D721Med (cell line): ENCODE results near the gene CARD14.

Source experiments
- DNase-seq: peaks from one replicate; pipeline ENCODE4 v3.0.0; 2011; ENCODE audit warnings: low spot score; ENCODE audit not compliant: insufficient read length
- FAIRE-seq: peaks from 2 replicates; lab custom pipeline; 2011; peaks lifted over from hg19 to GRCh38; lab: Jason Lieb, UNC
- TF ChIP-seq, protein P1 (sequence below): IDR thresholded peaks from 2 replicates; pipeline ENCODE4 v1.5.1; 2012; ENCODE audit warnings: mild to moderate bottlenecking, control low read depth; ENCODE audit not compliant: insufficient read depth; ENCODE audit errors: missing control alignments

Gene CARD14

DNA sequence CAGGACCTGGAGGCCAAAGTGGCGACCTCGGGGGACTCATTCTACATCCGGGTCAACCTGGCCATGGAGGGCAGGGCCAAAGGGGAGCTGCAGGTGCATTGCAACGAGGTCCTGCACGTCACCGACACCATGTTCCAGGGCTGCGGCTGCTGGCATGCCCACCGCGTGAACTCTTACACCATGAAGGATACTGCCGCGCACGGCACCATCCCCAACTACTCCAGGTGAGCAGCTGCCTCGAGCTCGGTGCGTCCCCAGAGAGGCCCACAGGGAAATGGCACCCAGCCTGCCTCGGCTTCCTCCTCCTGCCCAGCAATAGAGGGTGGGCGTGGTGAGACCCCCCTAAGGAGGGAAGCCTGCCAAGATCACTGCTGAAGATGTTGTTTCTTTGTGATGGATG lies 32.4 kb downstream of the CARD14 start:
- TF ChIP-seq, protein P1, sequence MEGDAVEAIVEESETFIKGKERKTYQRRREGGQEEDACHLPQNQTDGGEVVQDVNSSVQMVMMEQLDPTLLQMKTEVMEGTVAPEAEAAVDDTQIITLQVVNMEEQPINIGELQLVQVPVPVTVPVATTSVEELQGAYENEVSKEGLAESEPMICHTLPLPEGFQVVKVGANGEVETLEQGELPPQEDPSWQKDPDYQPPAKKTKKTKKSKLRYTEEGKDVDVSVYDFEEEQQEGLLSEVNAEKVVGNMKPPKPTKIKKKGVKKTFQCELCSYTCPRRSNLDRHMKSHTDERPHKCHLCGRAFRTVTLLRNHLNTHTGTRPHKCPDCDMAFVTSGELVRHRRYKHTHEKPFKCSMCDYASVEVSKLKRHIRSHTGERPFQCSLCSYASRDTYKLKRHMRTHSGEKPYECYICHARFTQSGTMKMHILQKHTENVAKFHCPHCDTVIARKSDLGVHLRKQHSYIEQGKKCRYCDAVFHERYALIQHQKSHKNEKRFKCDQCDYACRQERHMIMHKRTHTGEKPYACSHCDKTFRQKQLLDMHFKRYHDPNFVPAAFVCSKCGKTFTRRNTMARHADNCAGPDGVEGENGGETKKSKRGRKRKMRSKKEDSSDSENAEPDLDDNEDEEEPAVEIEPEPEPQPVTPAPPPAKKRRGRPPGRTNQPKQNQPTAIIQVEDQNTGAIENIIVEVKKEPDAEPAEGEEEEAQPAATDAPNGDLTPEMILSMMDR: no peak
- FAIRE-seq (no peak), DNase-seq (no peak)

DNA sequence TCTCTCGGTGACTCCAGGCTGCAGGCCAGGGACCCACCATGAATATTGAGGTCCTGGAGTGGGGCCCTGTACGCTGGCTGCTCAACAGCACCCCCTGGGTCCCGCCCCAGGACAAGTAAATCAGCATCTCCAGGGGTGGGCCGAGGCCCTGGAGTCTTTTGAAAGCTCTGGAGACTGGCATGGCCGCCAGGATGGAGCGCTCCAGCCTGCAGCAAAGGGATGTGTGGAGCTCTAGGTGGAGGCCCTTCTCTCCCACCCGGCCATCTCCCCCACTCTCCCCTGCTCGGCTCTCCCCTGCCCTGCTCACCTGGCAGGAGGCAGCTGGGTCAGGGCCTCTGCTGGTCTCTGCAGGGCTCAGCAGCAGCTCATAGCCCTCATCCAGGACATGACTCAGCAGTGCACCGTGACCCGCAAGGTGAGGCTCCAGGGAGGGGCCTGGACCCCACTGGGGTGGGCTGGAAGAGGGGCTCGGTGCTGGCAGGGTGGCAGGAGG lies 33.7 kb downstream of the CARD14 start:
- FAIRE-seq: no peak
- TF ChIP-seq, protein P1: no peak
- no peak for DNase-seq

DNA sequence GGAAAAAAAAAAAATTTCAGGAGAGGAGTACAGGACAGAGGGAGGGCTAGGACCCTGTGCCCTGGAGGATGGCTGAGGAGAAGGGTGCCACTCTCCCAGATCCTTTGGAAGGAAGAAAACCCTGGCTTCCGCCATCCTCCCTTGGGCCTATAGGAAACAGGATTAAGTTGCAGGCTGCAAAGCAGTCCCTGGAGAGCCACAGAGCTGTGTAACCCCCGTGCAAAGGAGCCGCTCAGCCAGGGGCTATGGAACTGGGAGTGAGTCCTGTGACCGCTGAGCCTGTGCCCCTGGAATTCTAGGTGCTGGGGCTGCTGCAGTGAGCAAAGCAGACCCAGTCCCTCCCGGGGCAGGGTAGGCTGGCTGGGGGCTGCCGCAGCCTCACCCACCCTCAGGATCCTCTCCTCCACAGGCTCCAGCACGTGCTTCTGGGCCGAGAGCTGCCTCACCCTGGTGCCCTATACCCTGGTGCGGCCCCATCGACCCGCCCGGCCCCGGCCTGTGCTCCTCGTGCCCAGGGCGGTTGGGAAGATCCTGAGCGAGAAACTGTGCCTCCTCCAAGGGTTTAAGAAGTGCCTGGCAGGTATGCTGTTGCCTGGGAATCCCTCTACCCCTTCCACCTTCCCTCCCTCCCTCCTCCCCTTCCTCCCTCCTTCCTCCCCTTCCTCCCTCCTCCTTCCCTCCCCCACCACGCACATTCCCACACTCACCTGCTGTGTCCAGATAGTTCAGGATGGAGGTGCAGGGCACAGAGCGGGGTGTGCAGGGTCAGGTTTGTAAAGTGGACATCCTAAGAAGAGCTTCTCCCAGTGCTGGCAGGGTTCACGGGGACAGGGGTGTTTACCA lies 35.0 kb downstream of the CARD14 start:
- peak; percentile 63 for DNase-seq
- TF ChIP-seq, protein P1: no peak
- no peak for FAIRE-seq

DNA sequence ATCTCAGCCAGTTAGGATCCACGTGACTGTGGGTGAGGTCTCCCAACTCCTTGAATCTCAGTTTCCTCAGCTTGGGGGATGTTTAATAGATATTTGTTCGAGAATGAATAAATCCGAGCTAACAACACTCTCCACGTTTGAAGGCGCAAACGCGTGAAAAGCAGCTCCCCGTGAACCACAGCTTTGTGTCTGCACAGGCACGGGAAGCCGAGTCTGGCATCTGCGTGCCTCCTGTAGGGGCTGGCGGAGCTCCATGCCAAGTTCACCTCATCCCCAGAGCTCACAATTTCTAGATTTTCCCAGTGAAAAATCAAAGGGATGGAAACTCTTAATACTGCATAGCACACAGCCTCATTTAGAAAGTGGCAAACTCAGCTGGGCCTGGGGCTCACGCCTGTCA lies 36.0 kb downstream of the CARD14 start:
- DNase-seq: no peak

DNA sequence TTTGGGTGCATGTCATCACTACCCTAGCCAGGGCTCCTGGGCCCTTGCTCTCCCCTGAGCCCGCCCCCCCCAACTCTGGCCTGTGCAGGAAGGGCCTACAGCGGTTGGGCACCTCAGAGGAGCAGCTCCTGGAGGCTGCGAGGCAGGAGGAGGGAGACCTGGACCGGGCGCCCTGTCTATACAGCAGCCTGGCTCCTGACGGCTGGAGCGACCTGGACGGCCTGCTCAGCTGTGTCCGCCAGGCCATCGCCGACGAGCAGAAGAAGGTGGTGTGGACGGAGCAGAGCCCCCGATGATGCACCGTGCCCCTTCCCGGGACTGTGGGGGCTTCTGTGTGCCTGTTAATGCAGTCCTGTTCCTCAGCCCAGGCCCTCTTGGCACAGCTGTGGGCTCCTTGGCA lies 38.2 kb downstream of the CARD14 start:
- no peak for DNase-seq
- TF ChIP-seq, protein P1: no peak
- FAIRE-seq: no peak

More for the DNA sequence above, 36.0 kb downstream of the CARD14 start:
- FAIRE-seq: no peak
- TF ChIP-seq, protein P1: no peak

DNA sequence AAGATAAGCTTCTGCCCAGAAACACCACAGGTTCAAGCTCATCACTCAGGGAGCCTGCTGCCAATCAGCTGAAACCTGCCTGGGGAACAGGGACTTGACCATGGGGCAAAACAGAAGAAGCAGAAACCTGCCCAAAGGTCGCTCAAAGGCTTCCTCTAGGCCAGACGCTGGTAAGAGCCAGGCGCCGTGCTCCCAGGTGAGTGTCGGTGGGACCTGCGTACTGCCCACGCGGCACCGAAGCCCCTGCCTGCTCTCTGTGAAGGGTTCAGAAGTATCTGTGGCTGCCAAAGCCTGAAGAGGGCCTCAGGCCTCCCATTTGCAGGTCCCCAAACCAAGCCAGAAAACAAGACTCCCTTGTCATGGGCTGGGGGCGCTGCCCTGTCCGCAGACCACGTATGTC lies 39.9 kb downstream of the CARD14 start:
- DNase-seq (no peak), FAIRE-seq (no peak)
- TF ChIP-seq, protein P1: no peak

GRCh38 chr17:80210348-80211108 lies 40.7 kb downstream of the CARD14 start:
- TF ChIP-seq, protein P1: no peak
- DNase-seq: no peak
- no peak for FAIRE-seq
